GM21390 (cell line): Measurements from ENCODE around the gene SFMBT1.
"Not testable (repeated sequence)": the region's sequence is repeated elsewhere in the genome, so short reads cannot be mapped to it uniquely, and the experiment has no call there.

Experiments used
- ATAC-seq: cut with Tn5 transposase; IDR thresholded peaks from one replicate; pipeline ENCODE4 v1.9.1; 2021; ENCODE audit not compliant: unreplicated experiment

The SFMBT1 gene

GRCh38 chr3:53074366-53074696 lies 28.5 kb upstream of the SFMBT1 start:
- ATAC-seq: no peak

DNA sequence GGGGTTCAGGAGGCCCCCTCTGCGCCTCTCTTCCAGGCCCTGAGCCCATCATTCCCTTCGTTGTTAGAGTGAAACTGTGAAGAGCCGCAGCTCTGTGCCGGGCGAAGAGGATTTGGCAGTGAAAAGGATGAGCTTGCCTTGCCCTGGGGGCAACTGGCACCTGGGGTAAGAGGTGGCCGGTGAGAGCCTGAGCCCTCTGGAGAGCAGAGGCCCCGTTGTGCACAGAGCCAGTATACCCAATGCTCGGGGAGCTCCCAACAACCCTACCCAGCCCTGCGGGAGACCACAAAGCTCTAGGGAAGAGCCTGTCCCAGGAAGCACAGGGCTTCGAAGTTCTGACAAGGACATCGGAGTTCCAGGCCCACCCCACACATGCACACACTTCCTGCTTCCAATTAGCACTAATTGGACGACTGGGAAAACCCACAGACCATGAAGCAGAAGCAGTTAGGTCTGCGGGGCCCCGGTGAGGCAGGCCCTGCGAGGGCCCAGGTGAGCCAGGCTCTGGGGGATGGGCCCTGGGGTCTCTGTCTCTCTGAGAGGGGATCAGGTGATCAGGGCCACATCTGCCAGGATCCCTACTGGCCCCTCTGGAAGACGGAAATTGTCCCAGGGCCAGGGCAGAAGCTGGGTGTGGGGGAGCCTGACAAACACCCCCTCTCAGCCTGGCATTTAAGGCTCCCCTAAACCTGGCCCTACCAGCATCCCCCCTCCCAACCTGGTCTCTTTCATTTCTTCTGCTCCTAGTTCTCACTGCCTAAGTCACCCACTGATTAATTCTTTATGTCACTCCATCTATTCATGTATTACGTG lies 27.9 kb upstream of the SFMBT1 start:
- ATAC-seq: no peak

DNA sequence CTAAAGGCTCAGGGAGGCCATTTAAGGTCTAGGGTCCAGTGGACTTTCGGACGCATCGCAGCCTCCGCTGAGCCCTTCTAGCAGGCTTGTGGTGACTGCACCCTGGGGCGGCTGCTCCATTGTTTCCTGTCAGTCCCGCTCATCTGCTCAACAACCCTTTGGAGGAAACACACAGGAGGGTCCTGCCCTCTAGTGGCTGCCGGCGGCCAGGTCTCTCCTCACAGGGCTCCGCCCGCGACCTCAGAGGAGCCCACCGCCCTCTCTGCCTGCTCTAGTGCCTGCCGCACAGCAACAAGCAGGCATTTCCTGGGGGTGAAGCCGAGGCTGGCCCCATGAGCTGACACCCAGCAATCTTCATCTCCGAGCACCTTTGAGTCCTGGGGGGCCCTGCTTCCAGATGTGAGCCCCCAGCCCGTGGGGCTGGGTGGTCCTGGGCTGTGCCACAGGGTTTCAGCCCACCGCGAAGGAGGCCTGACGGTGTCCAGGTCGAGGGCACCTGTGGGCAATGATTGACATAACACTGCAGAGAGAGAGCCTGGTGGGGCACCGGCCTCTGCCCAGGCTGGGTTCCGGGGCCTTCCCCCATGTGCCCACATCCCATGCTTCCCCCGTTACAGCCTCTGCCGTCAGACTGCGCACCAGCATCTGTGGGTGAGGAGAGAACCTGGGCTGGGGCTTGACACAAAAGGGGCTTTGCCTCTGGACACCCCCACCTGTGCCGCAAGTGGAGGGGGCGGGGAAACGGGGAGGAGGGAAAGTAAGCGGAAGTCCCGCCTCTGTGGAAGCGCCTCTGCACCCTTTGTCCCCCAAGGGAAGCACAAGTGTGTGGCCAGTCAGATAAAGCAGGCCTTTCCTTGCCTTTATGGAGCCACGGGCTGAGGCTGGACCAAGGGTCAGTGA lies 27.0 kb upstream of the SFMBT1 start:
- ATAC-seq: peak; percentile 85

DNA sequence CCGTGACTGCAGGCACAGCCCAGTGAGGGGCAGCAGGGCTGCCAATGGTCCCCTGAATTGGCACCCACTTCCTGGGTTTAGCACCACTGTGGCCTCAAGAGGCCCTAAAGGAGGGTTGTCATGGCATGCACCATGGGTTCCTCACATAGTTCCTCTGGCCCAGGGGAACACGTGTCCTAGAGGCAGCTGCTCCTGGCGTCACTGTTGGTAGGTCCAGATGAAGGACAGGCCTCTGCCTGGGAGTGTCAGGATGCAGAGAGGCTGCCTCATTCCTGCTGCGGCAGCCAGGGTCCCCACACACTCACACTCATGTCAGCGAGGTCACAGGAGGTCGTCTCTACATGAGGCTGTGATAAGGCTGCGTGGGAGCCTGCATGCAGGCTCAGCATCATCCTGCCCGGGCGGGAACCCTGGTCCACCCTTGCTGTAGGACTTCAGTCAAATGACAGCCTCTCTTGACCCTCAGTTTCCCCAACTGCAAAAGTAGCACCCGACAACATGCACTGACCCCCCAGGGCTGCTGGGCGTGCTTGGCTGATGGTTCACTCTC lies 26.1 kb upstream of the SFMBT1 start:
- no peak for ATAC-seq

DNA sequence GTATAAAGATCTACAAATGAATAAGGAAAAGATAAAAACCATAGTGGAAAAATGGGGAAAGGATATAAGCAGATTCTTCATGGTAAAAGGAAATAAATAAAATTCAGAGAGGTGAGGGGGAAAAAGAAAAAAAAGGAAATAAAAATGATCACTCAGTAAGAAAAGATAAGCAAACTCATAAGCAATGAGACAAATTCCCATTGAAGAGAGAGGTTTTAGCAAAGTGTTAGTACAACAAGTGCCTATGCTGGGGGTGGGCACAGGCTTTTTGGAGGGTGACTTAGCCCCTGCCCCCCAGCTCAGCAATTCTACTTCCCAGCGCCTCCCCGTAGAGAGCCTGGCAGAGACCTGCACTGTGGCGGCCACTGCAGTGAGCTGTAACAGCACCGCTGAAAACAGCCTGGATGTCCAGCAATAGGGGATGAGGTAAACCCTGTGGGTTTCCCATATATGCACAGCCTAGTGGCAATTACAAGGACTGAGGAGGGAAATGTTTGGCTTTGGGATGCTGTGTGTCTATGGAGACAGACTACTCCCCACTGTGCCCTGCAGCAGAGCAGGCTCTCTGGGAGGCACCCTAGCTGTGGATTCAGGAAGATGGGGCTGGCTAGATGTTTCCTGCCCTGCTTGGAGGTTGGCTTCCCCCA lies 23.7 kb upstream of the SFMBT1 start:
- ATAC-seq: no peak

GRCh38 chr3:53068176-53068575 lies 22.3 kb upstream of the SFMBT1 start:
- no peak for ATAC-seq

- no peak for ATAC-seq
Measured at GRCh38 chr3:53067567-53067966, 21.7 kb upstream of the SFMBT1 start.

DNA sequence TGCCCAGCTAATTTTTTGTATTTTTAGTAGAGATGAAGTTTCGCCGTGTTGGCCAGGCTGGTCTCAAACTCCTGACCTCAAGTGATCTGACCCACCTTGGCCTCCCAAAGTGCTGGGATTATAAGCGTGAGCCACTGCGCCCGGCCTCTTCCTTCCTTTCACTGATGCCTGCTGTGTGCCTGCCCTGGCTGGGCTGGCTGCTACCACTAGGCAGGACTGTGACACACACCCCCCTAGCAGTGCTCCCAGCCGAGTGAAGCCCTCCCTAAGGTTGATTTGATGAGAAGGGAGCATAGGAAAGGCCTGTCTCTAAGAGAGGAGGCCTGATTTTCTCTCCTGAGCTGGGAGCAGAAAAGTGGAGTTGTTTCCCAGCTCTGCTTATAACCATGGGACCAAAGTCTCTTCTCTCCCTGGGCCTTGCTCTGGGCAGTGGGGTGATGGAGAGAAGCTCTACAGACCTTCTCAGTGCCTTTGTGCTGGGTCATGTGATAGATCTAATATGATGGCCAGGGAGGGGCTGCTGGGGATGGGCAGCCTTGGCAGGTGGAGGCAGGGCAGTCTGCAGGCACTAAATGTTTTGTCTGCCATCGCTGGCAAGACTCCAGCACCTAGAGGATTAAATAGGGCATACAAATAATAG lies 20.1 kb upstream of the SFMBT1 start:
- ATAC-seq: no peak

- no peak for ATAC-seq
Measured at GRCh38 chr3:53062905-53063304, 17.0 kb upstream of the SFMBT1 start.

DNA sequence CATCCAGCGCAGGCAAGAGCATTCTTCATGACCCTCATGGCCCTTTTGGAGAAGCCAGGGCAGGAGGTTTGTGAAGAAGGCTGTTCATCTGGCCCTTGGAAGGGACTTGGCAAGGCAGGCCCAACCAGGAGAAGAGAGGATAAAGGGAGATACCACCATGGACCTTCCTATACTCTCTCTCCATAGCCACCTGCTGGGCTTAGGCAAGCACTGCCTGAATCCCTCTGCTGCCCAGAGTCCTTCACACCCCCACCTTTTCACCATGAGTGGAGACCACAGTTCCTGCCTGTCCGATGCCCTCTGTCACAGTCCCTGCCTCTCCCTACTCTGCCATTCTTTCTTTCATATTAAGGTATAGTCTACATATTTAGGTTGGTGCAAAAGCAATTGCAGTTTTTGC lies 10.6 kb upstream of the SFMBT1 start:
- no peak for ATAC-seq

DNA sequence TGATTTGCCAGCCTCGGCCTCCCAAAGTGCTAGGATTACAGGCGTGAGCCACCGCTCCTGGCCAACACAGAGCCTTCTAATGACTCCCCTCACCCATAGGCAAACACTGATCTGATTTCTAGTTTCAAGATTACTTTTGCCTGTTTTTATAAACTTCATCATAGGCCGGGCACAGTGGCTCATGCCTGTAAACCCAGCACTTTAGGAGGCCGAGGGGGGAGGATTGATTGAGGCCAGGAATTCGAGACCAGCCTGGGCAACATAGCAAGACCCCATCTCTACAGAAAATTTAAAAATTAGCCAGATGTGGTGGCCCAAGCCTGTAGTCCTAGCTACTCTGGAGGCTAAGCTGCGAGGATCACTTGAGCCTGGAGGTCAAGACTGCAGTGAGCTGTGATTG lies 8.4 kb upstream of the SFMBT1 start:
- ATAC-seq: not testable (repeated sequence)

- ATAC-seq: no peak
Measured at GRCh38 chr3:53051929-53052328, 6.1 kb upstream of the SFMBT1 start.

- no peak for ATAC-seq
Measured at GRCh38 chr3:53049987-53050386, 4.1 kb upstream of the SFMBT1 start.

DNA sequence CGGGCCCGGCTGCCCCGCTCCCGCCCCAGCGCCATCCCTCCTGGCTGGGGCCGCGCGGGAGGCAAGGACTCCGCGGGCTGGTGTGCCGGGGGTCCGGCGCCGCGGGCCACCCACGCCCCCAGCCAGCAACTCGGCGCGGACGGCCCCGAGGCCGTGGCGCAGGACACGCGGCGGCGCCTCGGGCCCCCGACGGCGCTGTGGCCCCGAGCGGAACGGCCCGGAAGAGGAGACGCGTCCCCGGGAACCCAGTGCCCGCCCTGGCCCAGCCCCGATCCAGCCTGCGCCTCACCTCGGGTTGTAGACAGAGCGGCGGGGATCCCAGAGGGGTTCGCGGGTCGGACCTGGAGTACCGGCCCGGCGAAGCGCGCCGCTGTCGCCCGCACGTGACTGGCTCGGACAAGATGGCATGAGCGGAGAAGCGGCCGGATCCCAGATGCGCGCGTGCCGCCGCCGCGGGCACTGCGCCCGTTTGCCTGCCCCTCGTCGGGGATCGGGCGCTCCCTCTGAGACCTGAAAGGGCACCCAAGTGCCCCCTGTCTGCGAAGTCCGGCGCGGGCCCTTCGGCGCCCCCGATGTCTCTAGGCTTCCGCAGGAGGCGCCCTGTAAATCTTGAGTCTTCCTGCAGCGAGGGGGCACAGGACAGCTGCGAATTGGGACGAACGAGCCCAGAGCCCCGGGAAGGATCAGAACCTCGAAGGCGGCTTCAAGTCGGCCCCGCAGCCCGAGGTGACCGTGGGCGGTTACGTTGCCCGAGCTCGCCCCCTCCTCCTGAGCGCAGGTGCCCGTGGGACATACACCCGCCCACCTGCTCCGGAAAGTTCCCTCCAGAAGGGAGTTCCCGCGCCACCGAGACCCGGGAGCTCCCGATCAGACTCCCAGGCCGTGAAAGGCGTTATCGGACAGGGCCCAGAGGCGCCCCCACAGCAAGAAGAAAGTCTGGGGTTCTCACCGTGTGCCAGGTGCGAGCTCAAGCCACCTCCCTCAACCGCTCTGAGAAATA lies 598 bp upstream of the SFMBT1 start:
- ATAC-seq: peak; percentile 29

DNA sequence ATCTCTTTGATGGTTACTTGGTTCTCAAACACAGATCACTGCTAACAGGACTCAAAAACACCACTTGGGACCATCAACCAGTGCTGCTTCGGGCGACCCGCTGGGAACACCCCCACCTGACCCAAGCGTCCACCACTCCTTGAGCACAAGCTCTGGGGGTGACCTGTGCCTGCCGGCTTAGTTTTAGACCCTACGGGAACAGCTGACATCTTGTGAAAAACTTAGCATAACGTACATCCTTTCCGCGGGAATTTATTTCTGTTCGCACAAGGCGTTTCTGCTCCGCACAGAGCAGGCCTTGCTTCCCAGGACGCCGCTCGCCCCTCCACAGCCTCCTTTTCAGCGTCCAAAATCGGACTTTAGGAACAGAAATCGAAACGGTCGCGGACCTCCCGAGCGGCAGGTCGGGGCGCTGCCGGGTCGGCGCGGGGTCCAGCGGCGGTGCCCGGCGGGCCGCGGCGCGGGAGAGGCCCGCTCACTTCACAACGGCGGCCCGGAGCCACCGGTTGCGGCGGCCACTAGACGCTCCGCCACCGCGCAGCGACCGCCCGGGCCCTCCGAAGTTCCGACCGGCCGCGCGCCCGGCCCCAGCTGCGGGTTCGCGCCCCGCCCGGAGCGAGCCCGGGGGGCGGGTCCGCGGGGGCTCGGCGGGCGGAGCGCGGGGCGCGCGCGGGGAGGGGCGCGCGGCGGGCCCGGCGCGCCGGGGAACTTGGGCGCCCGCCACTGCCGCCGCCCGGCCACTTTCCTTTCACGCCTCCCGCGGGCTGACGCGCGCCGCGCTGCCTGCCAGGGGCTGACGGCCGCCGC lies 959 bp downstream of the SFMBT1 start:
- peak; percentile 36 for ATAC-seq

- ATAC-seq: no peak
Measured at GRCh38 chr3:53044371-53044710, 1.5 kb downstream of the SFMBT1 start.

- ATAC-seq: no peak
Measured at GRCh38 chr3:53043738-53044137, 2.1 kb downstream of the SFMBT1 start.

DNA sequence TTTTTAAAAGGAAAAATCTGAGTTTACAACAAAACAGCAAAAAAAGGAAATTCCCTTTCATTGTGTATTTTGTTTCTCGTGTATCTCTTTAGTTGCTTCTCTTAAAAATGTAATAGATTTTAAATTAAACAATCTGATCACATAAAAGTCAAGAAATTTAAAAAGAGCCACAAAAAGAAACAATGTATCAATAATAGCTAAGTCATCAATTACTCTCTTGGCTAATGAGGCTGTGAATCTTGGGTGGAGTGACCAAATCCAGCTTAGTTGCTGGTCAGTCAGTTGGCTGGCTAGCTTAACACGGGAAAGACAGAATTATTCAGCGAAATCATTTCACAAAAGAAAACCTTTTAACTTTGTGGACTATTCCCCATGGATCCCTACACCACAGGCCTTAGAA lies 3.2 kb downstream of the SFMBT1 start:
- ATAC-seq: no peak

- no peak for ATAC-seq
Measured at GRCh38 chr3:53040351-53040820, 5.5 kb downstream of the SFMBT1 start.
